HT-29 (cell line): ENCODE results near the gene PRKAG2. TPM values are rescaled to one million over a fixed set of nuclear protein-coding genes. Genes with fewer than 3 reads are reported as not detected.
"Not testable (repeated sequence)": the region's sequence is repeated elsewhere in the genome, so short reads cannot be mapped to it uniquely, and the experiment has no call there.

Experiments
- DNase-seq: peaks from one replicate; pipeline ENCODE4 v3.0.0-alpha.2; 2015; ENCODE audit warnings: low spot score
- total RNA-seq: library from RNA; depleted of rRNA; stranded (reverse); fragments of >200 nt; shearing (Covaris generic); gene quantifications from 2 replicates; pipeline ENCODE4 v1.2.3, GENCODE V29; 2014

PRKAG2 gene
- total RNA-seq, 1 experiment from 2014 or later, result 5.4 TPM

GRCh38 chr7:151556592-151556991, 320.3 kb downstream of the PRKAG2 start:
- no peak for DNase-seq

- DNase-seq, result no peak
Observed at GRCh38 chr7:151553356-151553755, 323.6 kb downstream of the PRKAG2 start.

GRCh38 chr7:151552352-151553028, 324.4 kb downstream of the PRKAG2 start:
- peak; percentile 94 for DNase-seq

- DNase-seq, result no peak
Observed at GRCh38 chr7:151551820-151552219, 325.1 kb downstream of the PRKAG2 start.

GRCh38 chr7:151550656-151551286, 326.1 kb downstream of the PRKAG2 start:
- peak; percentile 88 for DNase-seq

GRCh38 chr7:151549644-151550043, 327.3 kb downstream of the PRKAG2 start:
- DNase-seq, result no peak

- no peak for DNase-seq
Observed at GRCh38 chr7:151549083-151549482, 327.8 kb downstream of the PRKAG2 start.

- DNase-seq, result no peak
Observed at GRCh38 chr7:151544183-151544582, 332.7 kb downstream of the PRKAG2 start.

GRCh38 chr7:151542606-151543130, 334.2 kb downstream of the PRKAG2 start:
- DNase-seq, result no peak

- DNase-seq, result no peak
Observed at GRCh38 chr7:151541709-151542499, 335.0 kb downstream of the PRKAG2 start.

- DNase-seq, result no peak
Observed at GRCh38 chr7:151540146-151540545, 336.8 kb downstream of the PRKAG2 start.

GRCh38 chr7:151539088-151539671, 337.7 kb downstream of the PRKAG2 start:
- no peak for DNase-seq

GRCh38 chr7:151537818-151538561, 338.9 kb downstream of the PRKAG2 start:
- no peak for DNase-seq

- not testable (repeated sequence) for DNase-seq
Observed at GRCh38 chr7:151536178-151536577, 340.7 kb downstream of the PRKAG2 start.

- no peak for DNase-seq
Observed at GRCh38 chr7:151529842-151530241, 347.1 kb downstream of the PRKAG2 start.

- DNase-seq, result no peak
Observed at GRCh38 chr7:151524845-151525244, 352.1 kb downstream of the PRKAG2 start.

- DNase-seq, result no peak
Observed at GRCh38 chr7:151524331-151524730, 352.6 kb downstream of the PRKAG2 start.

- peak; percentile 81 for DNase-seq
Observed at GRCh38 chr7:151520419-151521261, 356.3 kb downstream of the PRKAG2 start.

GRCh38 chr7:151519765-151520418, 357.0 kb downstream of the PRKAG2 start, which contains the start of gene RHEB:
RHEB (minus strand) TSS chr7:151519895; CDS start chr7:151519511, 384 bp downstream.
- DNase-seq, result peak; percentile 100
